ENCODE results near the gene ISG15. TPM values are rescaled to one million over a fixed set of nuclear protein-coding genes. Genes with fewer than 3 reads are reported as not detected.

Gene ISG15
- total RNA-seq, 1 donor from 2014 or later = 12.1 TPM

DNA sequence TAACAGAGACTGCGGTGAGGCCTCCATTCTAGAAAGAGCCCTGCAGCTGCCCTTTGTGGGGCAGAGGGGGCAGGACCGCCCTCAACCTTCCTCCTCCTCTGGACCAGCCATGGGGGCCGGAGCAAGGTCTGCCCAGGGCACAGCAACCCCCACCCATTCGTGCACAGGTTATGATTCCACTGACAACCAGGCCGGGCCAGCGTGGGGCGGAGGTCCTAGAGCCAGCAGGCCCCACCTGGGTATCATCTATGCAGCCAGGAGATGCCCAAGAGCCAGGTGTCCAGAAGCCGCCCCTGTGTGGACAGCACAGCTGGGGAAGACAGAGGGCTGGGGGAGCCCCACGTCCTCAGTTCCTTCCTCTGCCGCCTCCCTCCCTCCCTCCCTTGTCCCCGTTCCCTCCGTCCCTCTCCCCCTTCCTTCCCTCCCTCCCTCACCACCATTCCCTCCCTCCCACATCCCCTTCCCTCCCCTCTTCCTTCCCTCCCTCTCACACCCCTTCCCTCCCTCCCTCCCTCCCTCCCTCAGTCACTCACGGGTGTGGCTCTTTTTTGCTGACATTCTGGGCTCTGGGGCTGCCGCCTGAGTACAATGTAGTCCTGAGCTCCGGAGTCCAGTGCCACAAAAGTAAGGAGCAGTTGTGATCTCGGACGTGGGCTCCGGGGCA lies 48.5 kb downstream of the ISG15 start:
- no peak for ATAC-seq

DNA sequence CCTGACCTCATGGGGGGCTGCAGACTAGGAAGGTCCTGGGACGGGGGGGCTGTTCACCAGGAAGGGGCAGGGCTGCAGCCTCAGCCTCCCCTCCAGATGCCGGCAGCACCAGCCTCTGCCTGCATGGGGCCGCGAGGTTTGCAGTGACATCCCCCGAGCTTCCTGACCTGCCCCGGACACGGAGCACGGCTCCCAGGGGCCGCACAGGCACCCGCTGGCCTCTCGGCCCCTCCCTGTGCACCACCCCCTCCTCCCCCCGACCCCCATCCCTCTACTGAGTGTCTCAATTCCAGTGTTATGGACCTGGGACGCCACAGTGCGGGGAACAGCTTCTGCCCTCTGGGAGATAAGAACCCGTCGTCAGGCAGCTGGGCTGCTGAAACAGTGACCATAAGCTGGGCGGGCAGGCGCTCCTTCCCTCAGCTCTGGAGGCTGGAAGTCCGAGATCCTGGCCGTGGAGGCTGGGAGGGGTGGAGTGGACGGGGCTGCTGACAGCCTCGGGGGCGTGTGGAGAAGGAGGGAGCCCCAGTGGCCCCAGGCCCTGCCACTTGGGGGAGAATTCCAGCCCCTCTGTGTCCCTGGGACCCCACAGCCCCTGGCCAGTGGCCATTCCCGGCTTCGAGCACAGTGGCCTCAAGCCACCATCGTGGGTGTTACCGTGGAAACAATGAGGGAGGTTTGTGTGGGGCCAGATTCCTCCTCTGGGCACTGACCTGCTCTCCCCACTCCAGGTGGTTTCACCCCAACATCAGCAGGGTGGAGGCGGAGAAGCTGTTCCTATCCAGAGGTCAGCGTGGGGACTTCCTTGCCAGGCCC lies 49.3 kb downstream of the ISG15 start:
- ATAC-seq = no peak

DNA sequence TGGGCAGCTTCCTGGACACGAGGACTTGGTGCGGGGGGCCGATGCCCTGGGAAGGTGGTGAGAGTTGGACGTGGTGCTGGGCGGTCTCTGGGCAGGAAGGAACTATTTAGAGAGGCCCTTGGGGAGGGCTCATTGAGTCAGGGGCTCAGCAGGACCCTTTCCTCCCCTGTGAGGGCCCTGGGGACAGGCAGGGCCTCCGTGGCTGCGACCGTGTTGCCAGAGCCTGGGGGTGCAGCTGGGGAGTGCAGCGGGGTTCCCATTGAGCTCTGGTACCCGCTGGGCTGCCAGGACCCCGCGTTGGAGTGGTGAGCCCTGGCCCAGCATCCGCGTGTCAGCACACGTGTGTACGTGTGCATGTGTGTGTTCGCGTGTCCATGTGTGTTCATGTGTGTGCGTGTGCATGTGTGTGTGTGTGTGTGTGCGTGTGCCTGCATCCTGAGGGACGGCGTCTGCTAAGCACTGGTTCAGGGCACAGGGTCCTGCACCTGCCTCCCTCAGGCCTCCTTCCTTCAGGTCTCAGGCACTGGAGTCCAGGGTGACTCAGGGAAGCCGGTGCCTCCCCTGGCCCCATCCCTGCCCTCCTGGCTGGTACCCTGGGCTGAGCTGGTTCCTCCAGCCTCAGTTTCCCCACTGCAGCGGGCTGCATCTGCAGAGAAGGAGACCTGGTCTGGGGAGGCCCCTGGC lies 50.1 kb downstream of the ISG15 start:
- no peak for ATAC-seq

Other genes starting within 250 kb of the ISG15 start
- gene SAMD11, start 89.6 kb upstream of the ISG15 start, total RNA-seq = 0.52 TPM
- gene NOC2L, start 54.2 kb upstream of the ISG15 start, total RNA-seq = 68.1 TPM
- 5.8 TPM for gene KLHL17, start 52.9 kb upstream of the ISG15 start, total RNA-seq
- 26.4 TPM for gene PLEKHN1, start 47.0 kb upstream of the ISG15 start, total RNA-seq
- gene PERM1, start 31.4 kb upstream of the ISG15 start, total RNA-seq = not detected
- gene HES4, start 13.4 kb upstream of the ISG15 start, total RNA-seq = 15.7 TPM
- 41.0 TPM for gene AGRN, start 6.6 kb downstream of the ISG15 start, total RNA-seq
- 22.3 TPM for gene RNF223, start 60.8 kb downstream of the ISG15 start, total RNA-seq
- 9.4 TPM for gene C1orf159, start 102.6 kb downstream of the ISG15 start, total RNA-seq
- gene TTLL10, start 160.4 kb downstream of the ISG15 start, total RNA-seq = 1.0 TPM
- gene TNFRSF18, start 193.1 kb downstream of the ISG15 start, total RNA-seq = 16.3 TPM
- 0.36 TPM for gene TNFRSF4, start 200.7 kb downstream of the ISG15 start, total RNA-seq
- 69.9 TPM for gene SDF4, start 218.5 kb downstream of the ISG15 start, total RNA-seq
- gene B3GALT6, start 218.7 kb downstream of the ISG15 start, total RNA-seq = 8.4 TPM
- gene C1QTNF12, start 233.2 kb downstream of the ISG15 start, total RNA-seq = 3.9 TPM

Measured in esophagus mucosa (tissue), 1 donor.